ENCODE data around the gene L3MBTL4. TPM values are rescaled to one million over a fixed set of nuclear protein-coding genes. Genes with fewer than 3 reads are reported as not detected.
"Not testable (repeated sequence)": the region's sequence is repeated elsewhere in the genome, so short reads cannot be mapped to it uniquely, and the experiment has no call there.

L3MBTL4 gene
- total RNA-seq, 1 experiment from 2014 or later, result not detected

GRCh38 chr18:6412933-6413472, 1.7 kb downstream of the L3MBTL4 start:
- Histone ChIP-seq H3K9me3 (no peaks in the 10 kb centered on the region), H3K27me3 (peaks cover 3% of the 10 kb centered on the region; the same call in 1 of the 2 replicates), H3K36me3 (no peaks in the 10 kb centered on the region), H3K4me3 (no peak overlapping the region)
- no peak for DNase-seq

- Histone ChIP-seq H3K4me3 (no peak overlapping the region), H3K9me3 (no peaks in the 10 kb centered on the region), H3K27me3 (peaks cover 3% of the 10 kb centered on the region; the same call in 1 of the 2 replicates), H3K36me3 (no peaks in the 10 kb centered on the region)
- DNase-seq, result no peak
Measured at GRCh38 chr18:6411382-6411781, 3.3 kb downstream of the L3MBTL4 start.

GRCh38 chr18:6409933-6410332, 4.8 kb downstream of the L3MBTL4 start:
- Histone ChIP-seq H3K9me3 (no peaks in the 10 kb centered on the region), H3K4me3 (no peak overlapping the region), H3K27me3 (peaks cover 3% of the 10 kb centered on the region; the same call in 1 of the 2 replicates), H3K36me3 (no peaks in the 10 kb centered on the region)
- no peak for DNase-seq

- not testable (repeated sequence) for DNase-seq, H3K36me3 ChIP-seq, H3K9me3 ChIP-seq, H3K4me3 ChIP-seq, H3K27me3 ChIP-seq
Measured at GRCh38 chr18:6408543-6408942, 6.2 kb downstream of the L3MBTL4 start.

GRCh38 chr18:6406910-6407470, 7.7 kb downstream of the L3MBTL4 start:
- H3K36me3 ChIP-seq, result no peaks in the 10 kb centered on the region
- no peak for DNase-seq
- no peak overlapping the region for H3K4me3 ChIP-seq
- no peaks in the 10 kb centered on the region for H3K9me3 ChIP-seq
- no peaks in the 10 kb centered on the region for H3K27me3 ChIP-seq

- H3K9me3 ChIP-seq, result no peaks in the 10 kb centered on the region
- no peaks in the 10 kb centered on the region for H3K27me3 ChIP-seq
- H3K36me3 ChIP-seq, result no peaks in the 10 kb centered on the region
- DNase-seq, result no peak
- no peak overlapping the region for H3K4me3 ChIP-seq
Measured at GRCh38 chr18:6406075-6406909, 8.4 kb downstream of the L3MBTL4 start.

- no peak for DNase-seq
- no peaks in the 10 kb centered on the region for H3K9me3 ChIP-seq
Measured at GRCh38 chr18:6405237-6406074, 9.3 kb downstream of the L3MBTL4 start.

GRCh38 chr18:6404834-6405233, 9.9 kb downstream of the L3MBTL4 start:
- H3K4me3 ChIP-seq, result no peak overlapping the region
- DNase-seq, result no peak
- no peaks in the 10 kb centered on the region for H3K36me3 ChIP-seq

More at GRCh38 chr18:6405237-6406074, 9.3 kb downstream of the L3MBTL4 start:
- Histone ChIP-seq H3K36me3 (no peaks in the 10 kb centered on the region), H3K27me3 (no peaks in the 10 kb centered on the region), H3K4me3 (no peak overlapping the region)

GRCh38 chr18:6401687-6402086, 13.0 kb downstream of the L3MBTL4 start:
- no peak for DNase-seq
- H3K4me3 ChIP-seq, result no peak overlapping the region
- H3K27me3 ChIP-seq, result no peaks in the 10 kb centered on the region
- H3K9me3 ChIP-seq, result no peaks in the 10 kb centered on the region
- H3K36me3 ChIP-seq, result no peaks in the 10 kb centered on the region

More at GRCh38 chr18:6404834-6405233, 9.9 kb downstream of the L3MBTL4 start:
- Histone ChIP-seq H3K9me3 (no peaks in the 10 kb centered on the region), H3K27me3 (no peaks in the 10 kb centered on the region)

GRCh38 chr18:6399776-6400175, 14.9 kb downstream of the L3MBTL4 start:
- Histone ChIP-seq H3K4me3 (no peak overlapping the region), H3K27me3 (no peaks in the 10 kb centered on the region), H3K36me3 (no peaks in the 10 kb centered on the region), H3K9me3 (no peaks in the 10 kb centered on the region)
- no peak for DNase-seq

GRCh38 chr18:6397931-6398566, 16.7 kb downstream of the L3MBTL4 start:
- H3K4me3 ChIP-seq, result no peak overlapping the region
- no peak for DNase-seq
- no peaks in the 10 kb centered on the region for H3K9me3 ChIP-seq
- no peaks in the 10 kb centered on the region for H3K27me3 ChIP-seq
- no peaks in the 10 kb centered on the region for H3K36me3 ChIP-seq

GRCh38 chr18:6396847-6397246, 17.9 kb downstream of the L3MBTL4 start:
- no peak overlapping the region for H3K4me3 ChIP-seq
- H3K9me3 ChIP-seq, result no peaks in the 10 kb centered on the region
- DNase-seq, result no peak
- no peaks in the 10 kb centered on the region for H3K36me3 ChIP-seq
- H3K27me3 ChIP-seq, result no peaks in the 10 kb centered on the region

- H3K4me3 ChIP-seq, result no peak overlapping the region
- H3K9me3 ChIP-seq, result no peaks in the 10 kb centered on the region
- no peak for DNase-seq
- no peaks in the 10 kb centered on the region for H3K36me3 ChIP-seq
- no peaks in the 10 kb centered on the region for H3K27me3 ChIP-seq
Measured at GRCh38 chr18:6396276-6396675, 18.4 kb downstream of the L3MBTL4 start.

GRCh38 chr18:6389005-6389404, 25.7 kb downstream of the L3MBTL4 start:
- DNase-seq, result no peak
- Histone ChIP-seq H3K4me3 (no peak overlapping the region), H3K36me3 (no peaks in the 10 kb centered on the region), H3K27me3 (no peaks in the 10 kb centered on the region), H3K9me3 (no peaks in the 10 kb centered on the region)

GRCh38 chr18:6382963-6383362, 31.7 kb downstream of the L3MBTL4 start:
- Histone ChIP-seq H3K9me3 (no peaks in the 10 kb centered on the region), H3K4me3 (no peak overlapping the region), H3K27me3 (no peaks in the 10 kb centered on the region), H3K36me3 (no peaks in the 10 kb centered on the region)
- no peak for DNase-seq

- H3K9me3 ChIP-seq, H3K27me3 ChIP-seq, H3K36me3 ChIP-seq, H3K4me3 ChIP-seq, DNase-seq: not testable (repeated sequence)
Measured at GRCh38 chr18:6377473-6377872, 37.2 kb downstream of the L3MBTL4 start.

Measured in MG63 (cell line).